ENCODE results near the gene TBC1D5. TPM values are rescaled to one million over a fixed set of nuclear protein-coding genes. Genes with fewer than 3 reads are reported as not detected.
"Not testable (repeated sequence)": the region's sequence is repeated elsewhere in the genome, so short reads cannot be mapped to it uniquely, and the experiment has no call there.

TBC1D5 gene, protein sequence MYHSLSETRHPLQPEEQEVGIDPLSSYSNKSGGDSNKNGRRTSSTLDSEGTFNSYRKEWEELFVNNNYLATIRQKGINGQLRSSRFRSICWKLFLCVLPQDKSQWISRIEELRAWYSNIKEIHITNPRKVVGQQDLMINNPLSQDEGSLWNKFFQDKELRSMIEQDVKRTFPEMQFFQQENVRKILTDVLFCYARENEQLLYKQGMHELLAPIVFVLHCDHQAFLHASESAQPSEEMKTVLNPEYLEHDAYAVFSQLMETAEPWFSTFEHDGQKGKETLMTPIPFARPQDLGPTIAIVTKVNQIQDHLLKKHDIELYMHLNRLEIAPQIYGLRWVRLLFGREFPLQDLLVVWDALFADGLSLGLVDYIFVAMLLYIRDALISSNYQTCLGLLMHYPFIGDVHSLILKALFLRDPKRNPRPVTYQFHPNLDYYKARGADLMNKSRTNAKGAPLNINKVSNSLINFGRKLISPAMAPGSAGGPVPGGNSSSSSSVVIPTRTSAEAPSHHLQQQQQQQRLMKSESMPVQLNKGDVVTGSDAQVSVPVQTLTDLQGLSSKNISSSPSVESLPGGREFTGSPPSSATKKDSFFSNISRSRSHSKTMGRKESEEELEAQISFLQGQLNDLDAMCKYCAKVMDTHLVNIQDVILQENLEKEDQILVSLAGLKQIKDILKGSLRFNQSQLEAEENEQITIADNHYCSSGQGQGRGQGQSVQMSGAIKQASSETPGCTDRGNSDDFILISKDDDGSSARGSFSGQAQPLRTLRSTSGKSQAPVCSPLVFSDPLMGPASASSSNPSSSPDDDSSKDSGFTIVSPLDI
- 27.7 and 51.3 TPM in 2 replicates for total RNA-seq (2014; rRNA removed; shearing (Covaris generic))

DNA sequence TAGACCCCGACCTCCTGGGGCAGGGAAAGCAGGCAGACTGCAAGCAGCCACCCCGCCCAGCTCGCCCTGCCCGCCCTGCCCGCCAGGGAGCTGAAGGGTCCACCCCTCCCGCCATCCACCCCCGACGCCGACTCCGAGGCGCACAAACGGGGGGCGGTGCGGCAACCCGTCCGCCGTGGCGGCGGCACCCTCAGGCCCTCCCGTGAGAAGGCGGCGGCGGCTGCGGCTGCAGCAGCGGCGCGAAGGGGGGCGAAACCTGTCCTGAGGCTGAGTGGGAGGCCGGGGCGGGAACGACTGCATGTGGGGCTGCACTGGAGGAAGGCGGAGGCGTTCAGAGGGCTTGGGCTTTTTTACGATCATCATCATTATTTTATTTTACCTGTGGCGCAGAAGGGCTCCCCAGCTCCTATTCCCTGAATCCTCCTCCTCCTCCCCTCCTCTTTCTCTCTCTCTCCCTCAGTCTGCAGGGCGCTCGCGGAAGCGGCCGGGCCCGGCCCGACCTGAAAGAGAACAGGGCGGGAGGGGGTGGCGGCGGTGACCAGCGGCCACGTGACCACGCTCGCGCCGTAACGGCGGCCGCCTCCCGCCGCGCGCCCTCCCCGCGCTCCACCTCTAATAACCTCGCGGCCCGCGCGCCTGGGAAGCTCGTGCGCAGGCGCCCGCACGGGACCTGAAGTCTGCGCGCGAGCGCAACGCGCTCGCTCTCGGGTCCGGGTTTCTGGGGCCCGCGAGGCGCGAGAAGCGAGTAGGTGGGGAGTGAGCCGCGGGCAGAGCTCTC lies at the start of gene TBC1D5:
Gene TBC1D5, minus strand, starts transcription at position 530 of the 778 bp plus-strand sequence. CDS start 234,061 bp downstream, outside the sequence.
- DNase-seq (ENCODE audit: low spot score) = peak; percentile 97
- in situ Hi-C loops (cut with HindIII; ENCODE audit: low sequenced_read_pairs) = no loop called here

DNA sequence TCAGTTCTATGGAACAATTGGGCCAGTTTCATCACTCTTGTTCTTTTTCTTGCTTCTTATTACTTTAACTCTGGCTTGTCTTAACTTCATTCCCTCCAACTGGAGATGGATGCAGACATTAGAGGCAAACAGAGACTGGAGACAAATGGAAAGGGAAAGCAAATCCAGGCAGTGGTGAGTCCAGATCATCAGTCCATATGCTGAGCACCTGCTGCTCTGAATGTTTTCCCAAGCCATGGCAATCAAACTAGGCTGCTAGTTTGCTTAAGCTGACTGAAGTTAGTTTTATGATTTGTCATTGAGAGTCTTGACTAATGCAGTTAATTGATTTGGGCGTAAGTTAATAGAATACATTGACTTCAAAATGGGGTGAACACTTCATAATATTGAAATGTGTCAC lies 41.0 kb upstream of the TBC1D5 start:
- DNase-seq (ENCODE audit: low spot score) = no peak
- in situ Hi-C loops (cut with HindIII; ENCODE audit: low sequenced_read_pairs) = no loop called here

- in situ Hi-C loops (cut with HindIII; ENCODE audit: low sequenced_read_pairs) = no loop called here
- no peak for DNase-seq (ENCODE audit: low spot score)
Measured at GRCh38 chr3:17782751-17783150, 40.3 kb upstream of the TBC1D5 start.

- in situ Hi-C loops (cut with HindIII; ENCODE audit: low sequenced_read_pairs); DNase-seq (ENCODE audit: low spot score): not testable (repeated sequence)
Measured at GRCh38 chr3:17780369-17780768, 37.9 kb upstream of the TBC1D5 start.

- in situ Hi-C loops (cut with HindIII; ENCODE audit: low sequenced_read_pairs); DNase-seq (ENCODE audit: low spot score): not testable (repeated sequence)
Measured at GRCh38 chr3:17779304-17780250, 37.1 kb upstream of the TBC1D5 start.

DNA sequence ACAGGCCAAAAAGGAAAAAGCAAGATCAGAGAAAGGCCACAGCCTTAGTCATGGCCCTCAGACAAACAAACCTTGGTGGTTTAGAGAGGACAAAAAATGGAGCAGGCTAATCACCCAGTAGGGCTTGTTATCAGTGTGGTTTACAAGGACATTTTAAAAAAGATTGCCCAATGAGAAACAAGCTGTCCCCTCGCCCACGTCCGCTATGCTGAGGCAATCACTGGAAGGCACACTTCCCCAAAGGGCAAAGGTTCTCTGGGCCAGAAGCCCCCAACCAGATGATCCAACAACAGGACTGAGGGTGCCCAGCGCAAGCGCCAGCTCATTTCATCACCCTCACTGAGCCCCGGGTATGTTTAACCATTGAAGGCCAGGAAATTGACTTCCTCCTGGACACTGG lies 34.9 kb upstream of the TBC1D5 start:
- DNase-seq (ENCODE audit: low spot score); in situ Hi-C loops (cut with HindIII; ENCODE audit: low sequenced_read_pairs): not testable (repeated sequence)

- in situ Hi-C loops (cut with HindIII; ENCODE audit: low sequenced_read_pairs) = no loop called here
Measured at GRCh38 chr3:17775073-17775472, 32.6 kb upstream of the TBC1D5 start.

GRCh38 chr3:17774180-17774910 lies 31.9 kb upstream of the TBC1D5 start:
- DNase-seq (ENCODE audit: low spot score); in situ Hi-C loops (cut with HindIII; ENCODE audit: low sequenced_read_pairs): not testable (repeated sequence)

More at GRCh38 chr3:17775073-17775472, 32.6 kb upstream of the TBC1D5 start:
- DNase-seq (ENCODE audit: low spot score) = no peak

GRCh38 chr3:17772556-17772955 lies 30.1 kb upstream of the TBC1D5 start:
- in situ Hi-C loops (cut with HindIII; ENCODE audit: low sequenced_read_pairs) = no loop called here
- DNase-seq (ENCODE audit: low spot score) = no peak

GRCh38 chr3:17771177-17772017 lies 29.0 kb upstream of the TBC1D5 start:
- DNase-seq (ENCODE audit: low spot score) = no peak

GRCh38 chr3:17770682-17771081 lies 28.3 kb upstream of the TBC1D5 start:
- DNase-seq (ENCODE audit: low spot score) = no peak
- in situ Hi-C loops (cut with HindIII; ENCODE audit: low sequenced_read_pairs) = no loop called here

More at GRCh38 chr3:17771177-17772017, 29.0 kb upstream of the TBC1D5 start:
- in situ Hi-C loops (cut with HindIII; ENCODE audit: low sequenced_read_pairs) = no loop called here

- no peak for DNase-seq (ENCODE audit: low spot score)
- in situ Hi-C loops (cut with HindIII; ENCODE audit: low sequenced_read_pairs) = no loop called here
Measured at GRCh38 chr3:17765819-17766472, 23.5 kb upstream of the TBC1D5 start.

DNA sequence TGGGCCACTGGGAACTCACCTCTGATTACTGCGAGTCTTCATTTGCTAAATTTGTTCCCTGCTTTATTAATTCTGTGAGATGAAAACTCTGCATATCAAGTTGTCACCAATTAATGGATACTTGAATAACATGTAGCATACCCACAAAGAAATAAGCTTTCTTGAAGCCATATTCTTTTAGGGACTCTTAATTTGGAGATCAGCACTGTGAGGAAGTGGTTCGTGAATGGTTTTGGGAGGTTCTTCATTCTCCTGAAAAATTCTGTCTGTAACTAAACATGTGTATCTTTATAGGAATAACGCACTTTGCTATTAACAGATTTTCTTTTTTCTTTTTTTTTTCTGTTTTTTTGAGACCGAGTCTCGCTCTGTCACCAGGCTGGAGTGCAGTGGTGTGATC lies 19.1 kb upstream of the TBC1D5 start:
- in situ Hi-C loops (cut with HindIII; ENCODE audit: low sequenced_read_pairs) = no loop called here
- no peak for DNase-seq (ENCODE audit: low spot score)

DNA sequence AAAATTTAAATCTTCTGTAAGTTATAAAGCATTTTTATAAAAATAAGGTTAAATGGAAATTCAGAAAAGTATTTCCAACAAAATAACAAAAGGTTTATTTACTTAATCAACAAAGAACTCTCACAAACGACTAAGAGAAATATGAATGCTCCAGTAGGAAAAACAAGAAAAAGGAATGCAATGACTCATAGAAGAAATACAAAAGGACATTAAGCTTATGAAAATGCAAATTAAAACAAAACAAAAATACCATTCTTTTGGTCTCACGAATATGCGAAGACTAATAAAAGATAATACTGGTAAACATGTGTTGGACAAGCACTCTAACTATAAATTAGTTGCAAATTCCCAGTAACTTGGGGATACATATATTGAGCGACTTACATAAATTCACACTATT lies 17.5 kb upstream of the TBC1D5 start:
- DNase-seq (ENCODE audit: low spot score) = no peak
- in situ Hi-C loops (cut with HindIII; ENCODE audit: low sequenced_read_pairs) = no loop called here

DNA sequence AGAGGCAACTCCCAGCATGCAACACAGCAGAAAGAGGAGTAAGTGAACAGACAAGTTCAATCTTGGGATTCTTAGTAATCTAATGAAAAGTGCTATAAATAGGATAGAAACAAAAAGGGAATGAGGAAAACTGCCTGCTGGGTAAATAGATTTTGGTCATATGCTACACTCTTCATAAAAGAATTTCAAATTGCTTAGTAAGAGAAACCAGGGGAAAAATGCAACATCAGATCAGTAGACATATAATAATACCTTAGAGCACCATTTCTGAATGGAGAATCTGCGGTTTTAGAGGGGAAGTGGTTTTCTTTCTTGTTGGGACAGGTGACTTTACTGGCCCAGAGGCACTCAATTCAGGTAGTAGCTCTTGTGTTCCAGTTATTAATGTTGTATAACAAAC lies 13.4 kb upstream of the TBC1D5 start:
- in situ Hi-C loops (cut with HindIII; ENCODE audit: low sequenced_read_pairs) = no loop called here
- no peak for DNase-seq (ENCODE audit: low spot score)

DNA sequence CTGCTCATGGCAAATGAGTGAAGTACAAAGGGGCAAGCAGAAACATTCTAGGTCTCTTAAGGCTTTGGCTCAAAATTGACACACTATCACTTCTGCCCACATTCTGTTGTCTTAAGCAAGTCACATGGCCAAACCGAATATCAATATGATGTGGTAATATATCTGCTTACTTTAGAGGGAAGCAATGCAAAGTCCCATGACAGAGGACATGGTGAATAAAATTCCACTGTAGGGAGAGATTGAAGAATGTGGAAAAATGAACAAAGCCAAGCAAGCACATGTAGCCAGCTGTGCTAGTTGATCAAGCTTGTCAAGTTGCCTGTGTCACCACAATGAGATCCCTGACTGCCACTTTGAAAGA lies 11.2 kb upstream of the TBC1D5 start:
- in situ Hi-C loops (cut with HindIII; ENCODE audit: low sequenced_read_pairs) = no loop called here

More for the DNA sequence above, 11.2 kb upstream of the TBC1D5 start:
- no peak for DNase-seq (ENCODE audit: low spot score)

Measured in G401 (cell line).